Muscle layer of colon (tissue), 2 donors: ENCODE results near the gene USH1G.
"Not testable (repeated sequence)": the region's sequence is repeated elsewhere in the genome, so short reads cannot be mapped to it uniquely, and the experiment has no call there.

Experiments used
- H3K27ac ChIP-seq: one replicate; pipeline ENCODE4 v1.7.0; 2013; ENCODE audit warnings: low read depth, mild to moderate bottlenecking, low read length, moderate library complexity
- H3K27me3 ChIP-seq, 2 donors: one replicate each; pipeline ENCODE4 v1.7.0; 2013; ENCODE audit warnings: low read length in 2 of 2, mild to moderate bottlenecking in 2 of 2; ENCODE audit not compliant: insufficient read depth in 2 of 2, control insufficient read depth in 1 of 2
- H3K36me3 ChIP-seq: one replicate; pipeline ENCODE4 v1.7.0; 2013; ENCODE audit warnings: mild to moderate bottlenecking, low read length; ENCODE audit not compliant: insufficient read depth
- H3K4me1 ChIP-seq: one replicate; pipeline ENCODE4 v1.7.0; 2013; ENCODE audit warnings: mild to moderate bottlenecking, low read length; ENCODE audit not compliant: insufficient read depth
- H3K4me3 ChIP-seq, 2 donors: one replicate each; pipeline ENCODE4 v1.7.0; 2013; ENCODE audit warnings: low read length in 2 of 2, low read depth in 1 of 2, mild to moderate bottlenecking in 1 of 2, moderate library complexity in 1 of 2
- H3K9ac ChIP-seq: one replicate; pipeline ENCODE4 v1.7.0; 2013; ENCODE audit warnings: low read length
- H3K9me3 ChIP-seq: one replicate; pipeline ENCODE4 v1.7.0; 2013; ENCODE audit warnings: mild to moderate bottlenecking, low read length
- donor health status: abdominal sarcoma.
- donor health status: Adenocarcinoma of cecum.

The USH1G gene

DNA sequence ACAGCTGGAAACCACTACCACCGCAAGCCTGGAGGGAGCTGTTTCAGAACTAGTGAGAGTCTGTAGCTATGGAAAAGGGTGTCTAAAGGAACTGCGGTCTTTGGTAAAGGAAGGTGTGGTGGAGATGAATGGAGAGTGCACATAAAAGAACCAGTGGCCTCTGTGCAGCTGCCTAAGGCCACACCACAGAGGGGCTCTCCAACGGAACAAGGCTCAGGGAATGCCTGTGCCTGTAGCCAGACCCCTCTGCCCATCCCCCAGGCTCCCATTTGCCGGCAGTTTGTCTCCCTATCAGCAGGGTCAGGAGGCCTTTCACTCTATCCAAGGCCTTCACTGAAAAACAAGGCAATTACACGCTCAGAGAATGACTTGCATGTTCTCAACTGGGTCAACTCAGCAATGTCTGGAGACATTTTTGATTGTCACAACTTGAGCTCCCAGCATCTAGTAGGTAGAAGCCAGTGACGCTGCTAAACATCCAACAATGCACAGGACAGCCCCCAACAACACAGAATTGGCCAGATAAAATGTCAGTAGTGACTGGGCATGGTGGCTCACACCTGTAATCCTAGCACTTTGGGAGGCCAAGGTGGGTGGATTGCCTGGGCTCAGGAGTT lies 47.0 kb downstream of the USH1G start:
- H3K27me3 ChIP-seq: peaks cover 0 to 14% of the 10 kb centered on the region in 2 donors
- no peak overlapping the region for H3K4me3 ChIP-seq
- no peak overlapping the region for H3K27ac ChIP-seq
- no peaks in the 10 kb centered on the region for H3K9me3 ChIP-seq
- H3K4me1 ChIP-seq: peaks cover 13% of the 10 kb centered on the region
- H3K36me3 ChIP-seq: no peaks in the 10 kb centered on the region
- no peak overlapping the region for H3K9ac ChIP-seq

DNA sequence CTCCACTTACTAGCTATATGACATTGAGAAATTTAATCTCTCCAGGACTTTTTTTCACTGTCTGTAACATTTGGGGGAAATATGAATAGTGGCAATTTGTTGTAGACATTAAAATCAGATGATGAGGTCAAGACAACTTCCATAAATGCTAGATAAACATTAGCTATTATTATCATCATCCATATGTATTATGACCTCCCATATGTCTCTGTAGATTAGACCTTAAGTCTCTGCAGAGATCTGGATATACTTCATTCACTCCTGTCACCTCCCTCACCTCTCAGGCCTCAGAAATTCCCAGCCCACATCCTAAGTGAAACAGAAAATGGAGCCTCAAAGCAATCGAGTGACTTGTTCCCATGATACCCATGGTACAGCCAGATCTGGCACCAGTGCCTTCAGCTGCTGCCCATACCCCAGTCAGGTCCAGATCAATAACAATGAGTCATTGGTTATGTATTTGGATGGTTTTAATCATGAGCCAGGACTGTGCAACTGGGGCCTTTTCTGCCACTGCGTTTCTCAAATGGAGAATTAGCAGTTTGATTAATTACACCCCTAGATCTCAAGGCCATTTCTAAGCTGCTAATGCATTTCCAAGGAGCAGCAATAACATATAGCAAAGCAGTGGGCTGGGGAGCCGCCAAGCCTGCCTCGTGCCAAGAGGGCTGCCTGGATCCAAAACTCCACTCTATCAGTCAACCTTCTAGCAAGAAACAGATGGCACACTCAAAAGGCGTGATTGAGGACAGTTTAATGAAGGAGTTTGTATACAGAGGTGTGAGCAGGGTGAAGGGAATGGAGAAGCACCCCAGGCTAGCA lies 47.7 kb downstream of the USH1G start:
- no peaks in the 10 kb centered on the region for H3K9me3 ChIP-seq
- H3K4me3 ChIP-seq: no peak overlapping the region
- H3K27ac ChIP-seq: no peak overlapping the region

DNA sequence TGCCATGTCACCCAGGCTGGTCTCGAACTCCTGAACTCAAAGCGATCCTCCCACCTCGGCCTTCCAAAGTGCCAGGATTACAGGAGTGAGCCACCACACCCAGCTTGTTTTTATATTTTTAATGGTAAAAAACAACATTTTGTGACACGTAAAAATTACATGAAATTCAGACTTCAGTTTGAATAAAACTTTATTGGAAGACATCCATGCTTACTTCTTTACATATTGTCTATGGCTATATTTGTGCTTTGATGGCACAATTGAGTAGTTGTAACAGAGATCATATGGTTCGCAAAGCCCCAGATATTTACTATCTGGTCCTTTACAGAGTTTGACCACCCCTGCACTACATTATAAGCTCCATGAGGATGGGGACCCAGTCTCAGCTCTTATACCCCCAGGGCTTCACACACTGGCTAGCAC lies 48.4 kb downstream of the USH1G start:
- H3K9ac ChIP-seq: no peak overlapping the region
- H3K9me3 ChIP-seq: no peaks in the 10 kb centered on the region
- no peak overlapping the region for H3K27ac ChIP-seq
- H3K4me1 ChIP-seq: peaks cover 13% of the 10 kb centered on the region
- H3K27me3 ChIP-seq: peaks cover 0 to 11% of the 10 kb centered on the region in 2 donors
- H3K4me3 ChIP-seq: no peak overlapping the region
- H3K36me3 ChIP-seq: no peaks in the 10 kb centered on the region

More for the DNA sequence above, 47.7 kb downstream of the USH1G start:
- Histone ChIP-seq H3K27me3 (peaks cover 0 to 11% of the 10 kb centered on the region in 2 donors), H3K4me1 (peaks cover 13% of the 10 kb centered on the region), H3K36me3 (no peaks in the 10 kb centered on the region), H3K9ac (no peak overlapping the region)

DNA sequence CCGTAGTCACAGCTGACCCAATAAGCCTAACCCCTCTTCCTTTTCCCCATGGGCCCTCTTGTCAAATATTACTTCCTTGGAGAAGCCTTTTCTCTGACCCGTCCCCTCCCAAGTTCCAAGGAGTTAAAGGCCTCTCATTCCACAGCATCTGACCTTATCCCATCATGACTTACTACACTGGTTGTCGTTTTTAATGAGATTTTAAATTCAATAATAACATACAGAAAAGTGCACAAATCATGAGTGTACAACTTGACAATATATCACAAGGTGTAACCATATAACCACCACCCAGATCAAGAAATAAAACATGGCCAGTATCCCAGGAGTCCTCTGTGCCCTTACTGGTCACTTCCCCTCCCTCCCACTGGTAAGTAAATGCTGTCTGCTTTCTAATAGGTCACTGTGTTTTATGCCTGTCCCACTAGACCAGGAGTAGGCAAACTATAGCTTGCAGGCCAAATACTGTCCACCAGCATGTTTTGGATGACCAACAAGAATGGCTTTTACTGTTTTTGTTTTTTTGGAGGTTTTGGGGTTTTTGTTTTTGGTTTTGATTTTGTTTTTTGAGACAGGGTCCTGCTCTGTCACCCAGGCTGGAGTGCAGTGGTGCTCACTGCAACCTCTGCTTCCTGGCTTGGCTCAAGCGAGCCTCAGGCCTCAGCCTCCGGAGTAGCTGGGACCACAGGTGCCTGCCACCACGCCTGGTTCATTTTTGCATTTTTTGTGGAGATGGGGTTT lies 49.0 kb downstream of the USH1G start:
- Histone ChIP-seq H3K27me3 (peaks cover 0 to 7% of the 10 kb centered on the region in 2 donors), H3K27ac (peak overlapping the region; percentile 82), H3K4me1 (peaks cover 13% of the 10 kb centered on the region), H3K9ac (peak overlapping the region; percentile 75), H3K9me3 (no peaks in the 10 kb centered on the region), H3K36me3 (no peaks in the 10 kb centered on the region), H3K4me3 (peak overlapping the region; percentile 51 to 86)

DNA sequence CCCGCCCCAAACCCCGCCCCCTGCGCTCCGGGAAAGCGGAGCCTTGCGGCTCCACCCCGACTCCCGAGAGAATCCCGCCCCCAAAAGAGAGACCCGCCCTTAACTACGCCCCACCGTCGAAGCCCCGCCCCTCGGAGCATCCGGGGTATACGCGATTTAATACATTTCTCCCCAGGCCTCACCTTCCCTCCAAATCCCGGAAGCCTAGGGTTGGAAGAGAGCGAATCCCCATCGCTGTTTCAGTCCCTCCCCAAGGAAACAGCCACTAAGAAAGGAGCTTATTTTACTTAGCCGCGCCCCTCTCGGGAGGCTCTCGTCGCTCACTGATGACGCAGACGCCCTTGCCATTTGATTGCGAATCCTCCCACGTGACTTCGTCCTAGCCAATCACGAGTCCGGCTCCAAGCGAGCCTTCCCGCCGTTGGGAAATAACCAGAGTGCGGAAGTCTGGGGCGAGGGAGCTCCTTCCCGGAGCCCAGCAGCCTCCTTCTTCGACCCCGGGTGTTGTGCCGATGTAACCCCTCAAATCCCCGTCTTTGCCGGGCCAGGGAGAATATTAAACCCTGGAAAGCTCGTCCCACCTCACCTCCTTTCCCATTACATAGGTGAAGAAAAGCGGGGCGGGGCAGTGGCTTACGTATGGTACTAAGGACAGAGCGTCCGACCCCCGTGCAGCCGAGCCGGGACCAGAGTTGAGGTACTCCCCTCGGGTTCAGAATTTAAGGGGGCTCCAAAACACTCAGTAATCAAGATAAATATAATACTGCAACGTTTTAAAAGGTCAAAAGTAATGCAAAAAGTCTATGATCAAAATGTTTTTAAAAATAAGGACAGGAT lies 49.8 kb downstream of the USH1G start:
- peaks cover 0 to 5% of the 10 kb centered on the region in 2 donors for H3K27me3 ChIP-seq
- peak overlapping the region; percentile 82 for H3K27ac ChIP-seq
- no peaks in the 10 kb centered on the region for H3K36me3 ChIP-seq
- peak overlapping the region; percentile 75 for H3K9ac ChIP-seq
- H3K4me1 ChIP-seq: peaks cover 13% of the 10 kb centered on the region
- no peaks in the 10 kb centered on the region for H3K9me3 ChIP-seq
- peak overlapping the region; percentile 75 to 86 for H3K4me3 ChIP-seq

DNA sequence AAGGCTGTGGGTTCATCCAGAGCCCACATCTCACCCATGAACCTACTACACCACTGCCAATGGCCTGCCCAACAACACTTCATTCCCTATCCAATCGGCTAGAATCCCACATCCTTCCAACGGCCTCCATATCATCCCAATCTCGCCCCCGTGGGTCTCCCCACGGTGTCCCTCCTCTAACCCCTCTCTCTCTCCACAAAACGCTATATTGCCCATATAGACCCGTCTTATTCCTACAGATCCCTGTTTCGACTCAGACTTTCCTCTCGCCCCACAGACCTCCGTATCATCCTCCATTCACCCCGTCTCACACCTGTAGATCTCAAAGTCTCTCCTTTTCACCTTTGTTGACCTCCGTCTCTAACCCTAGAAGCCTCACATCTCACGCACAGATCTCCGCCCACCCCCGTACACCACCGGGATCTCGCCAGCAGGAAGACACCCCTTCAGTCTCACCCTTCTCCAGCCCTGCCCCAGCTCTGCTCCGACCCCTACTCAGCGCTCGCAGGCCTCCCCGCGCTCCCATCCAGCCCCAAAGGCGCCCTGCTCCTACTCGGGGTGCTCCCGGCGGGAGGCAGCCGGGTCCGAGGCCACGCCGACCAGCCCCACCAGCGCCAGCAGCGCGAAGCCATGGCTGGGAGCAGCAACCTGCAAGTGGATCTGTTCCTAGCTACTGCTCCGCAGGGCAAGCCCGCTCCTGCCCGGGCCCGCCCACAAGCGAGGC lies 50.6 kb downstream of the USH1G start, which contains the start of gene FDXR:
FDXR (minus strand) TSS at position 682 of the 724 bp plus-strand sequence; CDS start at position 632, 50 bp downstream.
- Histone ChIP-seq H3K27me3 (no peaks in the 10 kb centered on the region), H3K4me3 (peak within 1 kb of the TSS; percentile 75 to 86), H3K9me3 (no peaks in the 10 kb centered on the region), H3K9ac (peak within 1 kb of the TSS; percentile 75), H3K36me3 (no peaks in the 10 kb centered on the region), H3K27ac (peak within 1 kb of the TSS; percentile 82), H3K4me1 (peaks cover 13% of the 10 kb centered on the region)

DNA sequence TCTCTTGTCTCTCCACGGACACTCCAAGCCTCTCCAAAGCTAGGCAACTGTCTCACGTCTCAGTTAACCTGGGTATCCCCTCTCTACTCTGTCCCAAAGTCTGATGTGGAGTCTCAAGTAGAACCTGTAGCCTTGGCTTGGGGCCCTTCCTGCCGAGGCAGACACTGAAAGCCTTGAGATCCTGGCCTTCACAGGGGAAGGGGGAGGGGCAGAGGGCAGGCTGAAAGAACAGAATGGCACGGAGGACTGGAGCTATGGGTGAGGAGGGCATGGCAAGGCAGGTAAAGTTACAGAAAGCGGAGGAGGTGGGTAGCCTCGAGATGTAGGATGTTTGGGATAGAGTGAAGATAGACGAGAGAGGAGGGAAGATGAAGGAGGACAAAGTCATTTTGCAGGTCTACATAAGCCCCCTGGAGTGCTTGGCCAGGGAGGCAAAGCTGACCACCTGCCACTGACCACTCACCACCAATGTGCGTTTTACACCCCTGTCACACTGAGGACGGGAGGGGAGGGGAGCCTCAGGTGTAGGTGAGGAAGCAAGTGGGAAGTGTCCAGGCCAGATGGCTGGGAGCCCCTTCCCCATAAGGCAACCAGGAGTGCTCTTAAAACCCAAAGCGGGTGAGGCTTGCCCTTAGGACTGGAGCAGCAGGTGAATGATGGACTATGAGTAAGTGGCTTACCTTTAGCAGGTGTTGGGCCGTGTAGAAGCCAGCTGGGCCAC lies 51.5 kb downstream of the USH1G start:
- Histone ChIP-seq H3K4me1 (peaks cover 13% of the 10 kb centered on the region), H3K27me3 (no peaks in the 10 kb centered on the region), H3K36me3 (no peaks in the 10 kb centered on the region), H3K9me3 (no peaks in the 10 kb centered on the region), H3K9ac (no peak overlapping the region), H3K4me3 (no peak overlapping the region), H3K27ac (no peak overlapping the region)

DNA sequence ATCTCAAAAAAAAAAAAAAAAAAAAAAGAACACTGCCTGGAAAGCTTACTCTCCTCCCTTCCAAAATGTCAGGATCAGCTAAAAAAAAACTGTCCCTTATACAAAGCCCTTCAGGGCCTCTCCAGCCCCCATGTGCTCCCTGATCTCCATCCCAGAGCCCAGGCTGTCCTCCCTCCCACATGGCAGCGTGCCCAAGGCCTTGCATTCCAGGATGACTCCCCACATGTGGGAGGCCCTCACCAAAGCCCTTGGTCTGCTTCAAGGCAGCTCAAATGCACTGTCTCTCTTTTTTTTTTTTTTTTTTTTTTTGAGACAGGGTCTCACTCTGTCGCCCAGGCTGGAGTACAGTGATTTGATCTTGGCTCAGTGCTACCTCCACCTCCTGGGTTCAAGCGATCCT lies 52.5 kb downstream of the USH1G start:
- Histone ChIP-seq H3K36me3 (no peaks in the 10 kb centered on the region), H3K27ac (no peak overlapping the region), H3K4me1 (peaks cover 13% of the 10 kb centered on the region), H3K4me3 (no peak overlapping the region), H3K9ac (no peak overlapping the region), H3K9me3 (no peaks in the 10 kb centered on the region), H3K27me3 (no peaks in the 10 kb centered on the region)

DNA sequence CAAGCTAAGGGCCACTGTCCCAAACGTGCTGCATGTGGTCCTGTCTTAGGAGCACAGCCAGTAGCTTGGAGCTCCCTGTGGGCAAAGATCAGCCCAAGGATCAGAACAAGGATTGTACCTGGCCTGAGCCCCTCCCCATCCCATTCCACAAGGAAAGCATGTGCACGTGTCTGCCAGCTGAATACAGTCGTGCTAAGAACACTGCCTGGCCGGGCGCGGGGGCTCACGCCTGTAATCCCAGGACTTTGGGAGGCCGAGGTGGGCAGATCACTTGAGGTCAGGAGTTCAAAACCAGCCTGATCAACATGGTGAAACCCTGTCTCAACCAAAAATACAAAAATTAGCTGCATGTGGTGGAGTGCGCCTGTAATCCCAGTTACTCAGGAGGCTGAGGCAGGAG lies 53.0 kb downstream of the USH1G start:
- H3K9ac ChIP-seq, H3K9me3 ChIP-seq, H3K4me3 ChIP-seq, H3K27me3 ChIP-seq, H3K36me3 ChIP-seq, H3K27ac ChIP-seq: not testable (repeated sequence)
- H3K4me1 ChIP-seq: peaks cover 13% of the 10 kb centered on the region

DNA sequence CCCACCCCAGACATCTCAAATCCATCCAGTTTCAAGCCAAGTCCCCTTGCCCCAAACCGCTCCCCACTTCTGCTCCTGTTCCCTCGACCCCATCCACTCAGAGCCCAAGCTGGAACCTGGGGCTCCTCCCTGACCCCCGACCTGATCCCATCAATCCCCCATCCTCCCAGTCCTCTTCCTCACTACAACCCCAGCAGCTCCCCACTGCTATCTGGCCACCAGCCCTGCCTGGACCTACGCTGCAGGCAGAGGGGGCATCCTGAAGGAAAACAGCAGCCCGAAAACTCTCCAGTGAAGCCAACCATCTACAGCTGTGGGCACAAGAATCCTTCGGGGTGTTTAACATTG lies 54.2 kb downstream of the USH1G start:
- Histone ChIP-seq H3K36me3 (no peaks in the 10 kb centered on the region), H3K4me3 (no peak overlapping the region), H3K9me3 (no peaks in the 10 kb centered on the region), H3K27me3 (no peaks in the 10 kb centered on the region), H3K4me1 (peaks cover 10% of the 10 kb centered on the region), H3K27ac (no peak overlapping the region), H3K9ac (no peak overlapping the region)
